ENCODE results near the gene CBX5.
"Not testable (repeated sequence)": the region's sequence is repeated elsewhere in the genome, so short reads cannot be mapped to it uniquely, and the experiment has no call there.

The CBX5 gene

GRCh38 chr12:54231269-54231668 is 48.7 kb downstream of the CBX5 start:
- H2BK12ac ChIP-seq (ENCODE audit: low read length); H2BK120ac ChIP-seq (ENCODE audit: insufficient read depth, low read length, poor library complexity); H3K79me1 ChIP-seq (ENCODE audit: low read length); H3K27me3 ChIP-seq (ENCODE audit: insufficient read depth, low read length); H3K4ac ChIP-seq (ENCODE audit: low read depth, low read length); H4K12ac ChIP-seq (ENCODE audit: low read depth, low read length); H3K9me3 ChIP-seq (ENCODE audit: insufficient read depth, low read depth, low read length); H3K79me2 ChIP-seq (ENCODE audit: control insufficient read depth, insufficient read depth, low read length, poor library complexity); H3K4me1 ChIP-seq (ENCODE audit: control insufficient read depth in 1 of 2, insufficient read depth in 2 of 2, low read length in 2 of 2); H3K4me2 ChIP-seq (ENCODE audit: low read length); H3K23ac ChIP-seq (ENCODE audit: low read length); H3K27ac ChIP-seq (ENCODE audit: low read depth, low read length); H3K36me3 ChIP-seq (ENCODE audit: control insufficient read depth in 1 of 2, insufficient read depth in 2 of 2, low read length in 2 of 2); H2AFZ ChIP-seq (ENCODE audit: insufficient read depth, low read length, poor library complexity); H3K18ac ChIP-seq (ENCODE audit: low read length); H2BK5ac ChIP-seq (ENCODE audit: low read depth, low read length, poor library complexity); H4K8ac ChIP-seq (ENCODE audit: low read depth, low read length); H4K91ac ChIP-seq (ENCODE audit: low read depth, low read length); H3K14ac ChIP-seq (ENCODE audit: low read length); DNase-seq; H2AK5ac ChIP-seq (ENCODE audit: low read length); H3K9ac ChIP-seq (ENCODE audit: low read length); H3K4me3 ChIP-seq (ENCODE audit: low read depth, low read length): not testable (repeated sequence)
- WGBS (ENCODE audit: extremely low coverage, insufficient coverage, insufficient read length), result no CpG with 5 or more reads among the region's 3 CpGs

- no CpG with 5 or more reads among the region's 2 CpGs for WGBS (ENCODE audit: extremely low coverage, insufficient coverage, insufficient read length)
Measured at GRCh38 chr12:54230555-54230954, 49.4 kb downstream of the CBX5 start.

DNA sequence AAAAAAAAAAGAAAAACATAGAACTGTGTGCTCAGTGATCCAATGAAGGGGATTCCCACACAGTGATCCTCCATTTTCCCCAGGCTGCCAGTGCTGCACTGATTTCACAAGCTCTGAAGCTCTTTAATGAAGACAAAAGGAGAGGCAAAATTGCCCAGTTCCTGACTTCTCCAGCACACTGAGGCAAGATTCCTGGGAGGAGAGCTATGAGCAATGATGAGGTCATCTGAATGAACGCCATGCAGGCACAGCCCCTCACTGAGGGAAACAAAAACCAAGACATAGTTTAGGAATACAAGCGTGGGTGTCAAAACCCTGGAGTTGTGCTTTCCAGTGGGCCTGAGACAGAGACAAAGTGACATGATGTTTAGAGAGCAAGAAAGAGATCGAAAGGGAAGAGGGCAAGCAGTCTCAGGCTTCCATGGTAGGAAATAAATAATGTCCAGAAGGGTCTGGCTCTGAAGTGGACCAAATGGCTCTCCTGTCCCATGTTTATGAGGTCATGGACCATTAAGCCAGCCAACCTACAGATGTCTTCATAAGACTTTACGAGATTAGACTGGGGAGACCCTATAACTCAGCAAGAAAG is 50.2 kb downstream of the CBX5 start:
- WGBS (ENCODE audit: extremely low coverage, insufficient coverage, insufficient read length), result no CpG with 5 or more reads among the region's 4 CpGs
- H4K8ac ChIP-seq (ENCODE audit: low read depth, low read length), result peak overlapping the region; percentile 24
- H3K4me1 ChIP-seq (ENCODE audit: control insufficient read depth in 1 of 2, insufficient read depth in 2 of 2, low read length in 2 of 2), result peaks cover 0 to 3% of the 10 kb centered on the region in 2 experiments
- H2AK5ac ChIP-seq (ENCODE audit: low read length), result no peak overlapping the region
- H4K12ac ChIP-seq (ENCODE audit: low read depth, low read length), result no peak overlapping the region
- H3K36me3 ChIP-seq (ENCODE audit: control insufficient read depth in 1 of 2, insufficient read depth in 2 of 2, low read length in 2 of 2), result no peaks in the 10 kb centered on the region
- no peak overlapping the region for H2AFZ ChIP-seq (ENCODE audit: insufficient read depth, low read length, poor library complexity)
- H3K4ac ChIP-seq (ENCODE audit: low read depth, low read length), result no peak overlapping the region
- H4K91ac ChIP-seq (ENCODE audit: low read depth, low read length), result no peak overlapping the region
- no peaks in the 10 kb centered on the region for H3K79me1 ChIP-seq (ENCODE audit: low read length)
- no peaks in the 10 kb centered on the region for H3K27me3 ChIP-seq (ENCODE audit: insufficient read depth, low read length)
- H3K9ac ChIP-seq (ENCODE audit: low read length), result no peak overlapping the region
- no peak overlapping the region for H2BK120ac ChIP-seq (ENCODE audit: insufficient read depth, low read length, poor library complexity)
- H3K4me2 ChIP-seq (ENCODE audit: low read length), result no peak overlapping the region
- no peaks in the 10 kb centered on the region for H3K9me3 ChIP-seq (ENCODE audit: insufficient read depth, low read depth, low read length)
- DNase-seq, result peak in 1 of 2 donors; percentile 45
- H3K23ac ChIP-seq (ENCODE audit: low read length), result no peak overlapping the region
- H3K14ac ChIP-seq (ENCODE audit: low read length), result no peak overlapping the region
- H2BK12ac ChIP-seq (ENCODE audit: low read length), result no peak overlapping the region
- peak overlapping the region; percentile 37 for H3K27ac ChIP-seq (ENCODE audit: low read depth, low read length)
- no peak overlapping the region for H2BK5ac ChIP-seq (ENCODE audit: low read depth, low read length, poor library complexity)
- no peak overlapping the region for H3K4me3 ChIP-seq (ENCODE audit: low read depth, low read length)
- no peaks in the 10 kb centered on the region for H3K79me2 ChIP-seq (ENCODE audit: control insufficient read depth, insufficient read depth, low read length, poor library complexity)
- H3K18ac ChIP-seq (ENCODE audit: low read length), result no peak overlapping the region

More at GRCh38 chr12:54230555-54230954, 49.4 kb downstream of the CBX5 start:
- Histone ChIP-seq H3K18ac (ENCODE audit: low read length) (no peak overlapping the region), H3K23ac (ENCODE audit: low read length) (no peak overlapping the region), H3K4me2 (ENCODE audit: low read length) (no peak overlapping the region), H4K91ac (ENCODE audit: low read depth, low read length) (no peak overlapping the region), H3K27ac (ENCODE audit: low read depth, low read length) (no peak overlapping the region), H3K9ac (ENCODE audit: low read length) (no peak overlapping the region), H3K79me1 (ENCODE audit: low read length) (no peaks in the 10 kb centered on the region), H3K14ac (ENCODE audit: low read length) (no peak overlapping the region), H2AFZ (ENCODE audit: insufficient read depth, low read length, poor library complexity) (no peak overlapping the region), H2BK5ac (ENCODE audit: low read depth, low read length, poor library complexity) (no peak overlapping the region), H3K27me3 (ENCODE audit: insufficient read depth, low read length) (no peaks in the 10 kb centered on the region), H3K79me2 (ENCODE audit: control insufficient read depth, insufficient read depth, low read length, poor library complexity) (no peaks in the 10 kb centered on the region), H4K12ac (ENCODE audit: low read depth, low read length) (no peak overlapping the region), H3K9me3 (ENCODE audit: insufficient read depth, low read depth, low read length) (no peaks in the 10 kb centered on the region), H3K4ac (ENCODE audit: low read depth, low read length) (no peak overlapping the region), H3K4me3 (ENCODE audit: low read depth, low read length) (no peak overlapping the region), H4K8ac (ENCODE audit: low read depth, low read length) (no peak overlapping the region), H3K36me3 (ENCODE audit: control insufficient read depth in 1 of 2, insufficient read depth in 2 of 2, low read length in 2 of 2) (no peaks in the 10 kb centered on the region), H3K4me1 (ENCODE audit: control insufficient read depth in 1 of 2, insufficient read depth in 2 of 2, low read length in 2 of 2) (peaks cover 0 to 3% of the 10 kb centered on the region in 2 experiments), H2BK12ac (ENCODE audit: low read length) (no peak overlapping the region), H2BK120ac (ENCODE audit: insufficient read depth, low read length, poor library complexity) (no peak overlapping the region), H2AK5ac (ENCODE audit: low read length) (no peak overlapping the region)
- no peak for DNase-seq

DNA sequence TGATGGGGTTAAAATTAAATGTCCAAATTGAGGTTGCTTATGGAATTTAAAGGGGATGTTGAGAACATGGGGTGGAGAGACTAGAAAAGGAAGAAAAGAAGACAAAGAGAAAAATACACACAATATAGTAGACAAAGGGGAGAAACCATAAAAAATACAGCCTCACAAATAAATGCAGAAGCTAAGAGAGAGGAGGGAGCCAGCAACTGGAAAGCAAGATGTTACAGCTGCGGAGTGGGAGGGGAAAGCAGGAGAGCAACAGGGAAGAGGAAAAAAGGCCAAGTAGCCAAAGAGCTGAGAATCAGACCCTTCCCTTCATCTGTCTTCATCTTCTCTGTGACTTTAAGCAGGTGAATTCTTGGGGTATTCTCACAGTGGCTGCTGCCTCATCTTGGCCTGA is 51.5 kb downstream of the CBX5 start:
- no peaks in the 10 kb centered on the region for H3K79me1 ChIP-seq (ENCODE audit: low read length)
- no peak overlapping the region for H4K8ac ChIP-seq (ENCODE audit: low read depth, low read length)
- H3K9ac ChIP-seq (ENCODE audit: low read length), result peak overlapping the region; percentile 24
- H4K91ac ChIP-seq (ENCODE audit: low read depth, low read length), result no peak overlapping the region
- H2BK12ac ChIP-seq (ENCODE audit: low read length), result no peak overlapping the region
- H3K4me1 ChIP-seq (ENCODE audit: control insufficient read depth in 1 of 2, insufficient read depth in 2 of 2, low read length in 2 of 2), result peaks cover 0 to 3% of the 10 kb centered on the region in 2 experiments
- no peaks in the 10 kb centered on the region for H3K27me3 ChIP-seq (ENCODE audit: insufficient read depth, low read length)
- no peak overlapping the region for H4K12ac ChIP-seq (ENCODE audit: low read depth, low read length)
- no peak overlapping the region for H3K4ac ChIP-seq (ENCODE audit: low read depth, low read length)
- H3K14ac ChIP-seq (ENCODE audit: low read length), result no peak overlapping the region
- WGBS (ENCODE audit: extremely low coverage, insufficient coverage, insufficient read length), result no CpG with 5 or more reads among the region's 1 CpG
- no peak overlapping the region for H3K4me3 ChIP-seq (ENCODE audit: low read depth, low read length)
- H3K27ac ChIP-seq (ENCODE audit: low read depth, low read length), result no peak overlapping the region
- H2BK120ac ChIP-seq (ENCODE audit: insufficient read depth, low read length, poor library complexity), result no peak overlapping the region
- no peak overlapping the region for H2AFZ ChIP-seq (ENCODE audit: insufficient read depth, low read length, poor library complexity)
- no peaks in the 10 kb centered on the region for H3K9me3 ChIP-seq (ENCODE audit: insufficient read depth, low read depth, low read length)
- H3K23ac ChIP-seq (ENCODE audit: low read length), result no peak overlapping the region
- H2BK5ac ChIP-seq (ENCODE audit: low read depth, low read length, poor library complexity), result no peak overlapping the region
- H2AK5ac ChIP-seq (ENCODE audit: low read length), result no peak overlapping the region
- no peaks in the 10 kb centered on the region for H3K36me3 ChIP-seq (ENCODE audit: control insufficient read depth in 1 of 2, insufficient read depth in 2 of 2, low read length in 2 of 2)
- H3K4me2 ChIP-seq (ENCODE audit: low read length), result no peak overlapping the region
- H3K79me2 ChIP-seq (ENCODE audit: control insufficient read depth, insufficient read depth, low read length, poor library complexity), result no peaks in the 10 kb centered on the region
- DNase-seq, result no peak
- H3K18ac ChIP-seq (ENCODE audit: low read length), result no peak overlapping the region
